LNCAP (cell line): ENCODE results near the gene SSBP1.
A peak's percentile ranks its signal among the peaks of the same experiment; 100 is the strongest.

Experiments used
- CTCF ChIP-seq: fragments of 450-650 bp; IDR thresholded peaks from 2 replicates; pipeline ENCODE4 v1.5.1; 2017; ENCODE audit warnings: mild to moderate bottlenecking

The SSBP1 gene, protein sequence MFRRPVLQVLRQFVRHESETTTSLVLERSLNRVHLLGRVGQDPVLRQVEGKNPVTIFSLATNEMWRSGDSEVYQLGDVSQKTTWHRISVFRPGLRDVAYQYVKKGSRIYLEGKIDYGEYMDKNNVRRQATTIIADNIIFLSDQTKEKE

GRCh38 chr7:141737836-141738591, at the start of gene SSBP1:
Gene SSBP1 (plus strand): TSS chr7:141738358. CDS start chr7:141739167, 809 bp downstream.
- peak; percentile 84 for TF ChIP-seq CTCF

GRCh38 chr7:141691540-141691939, 46.6 kb upstream of the SSBP1 start:
- TF ChIP-seq CTCF = no peak

- TF ChIP-seq CTCF = no peak
These were observed 46.2 kb upstream of the SSBP1 start for GRCh38 chr7:141691961-141692360.

- no peak for TF ChIP-seq CTCF
These were observed 45.1 kb upstream of the SSBP1 start for GRCh38 chr7:141693082-141693481.

- TF ChIP-seq CTCF = no peak
These were observed 42.3 kb upstream of the SSBP1 start for GRCh38 chr7:141695803-141696289.

DNA sequence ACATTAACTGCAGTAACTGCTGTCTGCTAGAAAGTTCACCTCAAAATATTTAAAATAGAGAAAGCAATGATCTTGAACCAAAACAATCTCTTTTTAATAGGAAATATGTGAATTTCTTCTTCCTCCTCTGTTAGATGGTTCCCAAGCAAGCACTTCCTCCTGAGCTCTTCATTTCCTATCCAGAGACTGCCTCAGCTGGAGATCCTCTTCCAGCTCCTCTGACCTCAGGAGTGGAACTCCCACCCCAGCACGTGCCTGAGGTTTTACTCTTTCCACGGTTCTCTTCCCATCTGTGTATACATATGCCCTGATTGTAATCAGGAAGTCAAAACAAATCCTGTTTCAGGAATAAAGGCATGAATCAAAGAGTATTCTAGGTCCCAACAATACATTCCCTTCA, 41.8 kb upstream of the SSBP1 start:
- no peak for TF ChIP-seq CTCF

GRCh38 chr7:141697211-141697871, 40.8 kb upstream of the SSBP1 start:
- TF ChIP-seq CTCF = no peak
